HEK293T (cell line): ENCODE measurements around the gene FAM107B.

ENCODE experiments used
- HDGF ChIP-seq: fragments of 450-650 bp; IDR thresholded peaks from 2 replicates; pipeline ENCODE4 v1.6.1; 2017; ENCODE audit warnings: antibody characterized with exemption, borderline replicate concordance
- SUZ12 ChIP-seq: fragments of 450-650 bp; IDR thresholded peaks from 2 replicates; pipeline ENCODE4 v1.6.1; 2016; ENCODE audit warnings: mild to moderate bottlenecking

- TF ChIP-seq SUZ12 (no peak), HDGF (no peak)
Observed at GRCh38 chr10:14653271-14654161, 121.2 kb downstream of the FAM107B start.
